ENCODE measurements around the gene KLRB1.
"Not testable (repeated sequence)": the region's sequence is repeated elsewhere in the genome, so short reads cannot be mapped to it uniquely, and the experiment has no call there.

Gene KLRB1

GRCh38 chr12:9545489-9545888 lies 62.2 kb downstream of the KLRB1 start:
- FAIRE-seq; DNase-seq (ENCODE audit: insufficient read length, low spot score): not testable (repeated sequence)

Data from GM19239 (cell line).